GM18505 (cell line): Measurements from ENCODE around the gene TNFAIP8L3.
"Not testable (repeated sequence)": the region's sequence is repeated elsewhere in the genome, so short reads cannot be mapped to it uniquely, and the experiment has no call there.

ENCODE experiments used
- ATAC-seq: cut with Tn5 transposase; IDR thresholded peaks from one replicate; pipeline ENCODE4 v1.9.1; 2021; ENCODE audit not compliant: unreplicated experiment
- POLR2A ChIP-seq: IDR thresholded peaks from 4 replicates; pipeline ENCODE4 v1.6.1; 2011; ENCODE audit warnings: borderline replicate concordance; ENCODE audit not compliant: insufficient read depth, insufficient read length; ENCODE audit errors: extremely low read depth

The TNFAIP8L3 gene

DNA sequence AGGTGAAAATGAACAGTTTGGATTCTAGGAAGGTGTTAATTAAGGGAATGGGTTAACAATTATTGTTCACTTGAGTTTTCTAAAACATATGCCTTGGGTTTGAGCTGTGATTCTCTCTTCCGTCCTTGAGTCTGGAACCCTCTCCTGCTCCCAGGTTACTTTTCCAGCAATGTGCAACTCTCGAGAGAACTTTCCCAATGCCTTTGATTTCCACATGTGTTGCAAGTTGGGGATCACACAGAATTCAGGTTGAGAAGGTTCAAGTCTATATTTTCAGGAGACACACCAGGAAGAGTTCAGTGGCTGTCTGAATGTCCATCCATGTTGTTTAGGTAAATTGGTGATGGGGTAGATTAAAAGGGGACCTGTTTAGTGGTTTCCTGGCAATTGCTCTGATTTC lies 48.7 kb downstream of the TNFAIP8L3 start:
- no peak for ATAC-seq
- TF ChIP-seq POLR2A = no peak

DNA sequence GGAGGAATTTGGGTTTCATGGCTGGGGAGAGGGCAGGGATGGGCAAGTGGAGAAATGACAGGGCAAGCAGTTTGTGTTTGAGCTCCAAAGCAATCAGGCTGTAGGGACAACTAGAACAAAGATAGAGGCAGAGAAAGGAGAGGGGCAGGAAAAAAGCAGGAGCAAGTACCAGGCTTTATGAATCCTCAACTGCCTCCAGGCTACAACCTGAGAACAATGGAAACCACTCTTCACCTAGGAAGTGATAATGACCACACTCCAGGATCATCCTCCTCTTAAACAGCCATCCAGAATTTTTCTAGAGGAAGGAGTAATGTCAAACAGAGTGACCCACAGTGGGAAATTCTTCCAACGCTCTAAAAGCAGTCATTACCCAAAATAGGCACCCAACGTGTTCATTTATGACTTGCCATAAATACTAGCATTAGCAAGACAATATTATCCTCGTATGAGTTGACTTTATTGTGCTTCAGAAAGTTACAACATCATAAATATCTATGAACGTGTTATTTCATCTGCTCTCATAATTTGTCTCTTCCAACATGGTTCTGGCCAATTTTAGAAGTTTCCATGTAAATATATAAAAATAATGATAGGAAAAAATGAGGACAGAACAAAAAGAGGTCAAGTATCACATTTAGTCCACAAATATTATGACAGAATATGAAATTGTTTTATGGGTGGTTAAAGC lies 50.5 kb downstream of the TNFAIP8L3 start:
- no peak for ATAC-seq
- TF ChIP-seq POLR2A = no peak

DNA sequence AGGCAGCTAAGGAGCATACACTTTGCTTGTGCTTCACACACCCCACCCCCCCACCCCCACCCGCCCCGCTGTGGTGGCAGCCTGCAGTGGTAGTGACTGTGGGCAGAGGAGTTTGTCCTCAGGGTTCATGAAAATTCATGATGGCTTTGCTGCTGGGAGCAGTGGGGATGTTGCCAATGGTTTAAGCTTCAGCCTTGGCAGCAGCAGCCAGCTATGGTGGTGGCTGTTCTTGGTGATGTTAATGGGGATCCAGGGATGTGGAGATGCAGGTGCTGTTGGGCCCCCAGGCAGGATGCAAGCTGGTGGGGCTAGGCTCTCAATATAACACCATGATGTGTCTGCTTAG lies 55.8 kb downstream of the TNFAIP8L3 start:
- ATAC-seq = no peak
- no peak for TF ChIP-seq POLR2A

DNA sequence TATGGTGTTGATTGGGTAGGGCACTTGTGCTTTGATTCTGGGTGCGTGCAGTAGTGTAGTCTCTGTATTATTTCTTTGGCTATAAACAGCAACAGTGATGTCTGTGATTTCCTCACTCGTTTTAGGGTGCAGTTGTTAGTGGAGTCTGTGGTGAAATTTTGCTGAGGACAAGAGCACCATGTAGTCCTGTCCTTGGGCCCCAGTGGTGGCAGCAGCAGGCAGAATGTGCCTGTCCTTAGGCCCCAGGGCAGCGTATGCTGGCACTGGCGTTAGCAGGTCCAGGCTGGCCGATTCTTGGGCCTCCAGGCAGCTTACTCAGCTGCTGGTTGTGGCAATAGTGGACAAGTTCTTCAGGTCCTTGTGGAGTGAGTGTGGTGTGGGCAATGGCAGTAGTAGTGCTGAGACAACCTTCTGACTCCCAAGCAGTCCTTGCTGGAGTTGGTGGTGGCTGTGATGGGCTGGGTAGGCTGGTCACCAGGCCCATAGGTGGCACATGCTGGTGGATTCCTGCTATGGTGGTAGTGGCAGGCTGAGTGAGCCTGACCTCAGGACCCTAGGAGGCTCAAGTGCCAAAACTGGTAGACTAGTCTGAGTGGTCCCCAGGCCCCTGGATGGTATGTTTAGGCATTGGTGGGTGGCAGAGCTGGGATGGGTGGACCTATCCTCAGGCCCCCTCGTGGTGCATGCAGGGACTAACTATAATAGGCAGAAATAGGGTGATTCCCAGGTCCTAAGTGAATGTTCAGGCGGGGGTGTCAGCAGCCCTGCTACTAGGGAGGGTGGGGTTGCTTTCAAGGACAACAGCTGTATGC lies 56.3 kb downstream of the TNFAIP8L3 start:
- no peak for TF ChIP-seq POLR2A
- no peak for ATAC-seq

DNA sequence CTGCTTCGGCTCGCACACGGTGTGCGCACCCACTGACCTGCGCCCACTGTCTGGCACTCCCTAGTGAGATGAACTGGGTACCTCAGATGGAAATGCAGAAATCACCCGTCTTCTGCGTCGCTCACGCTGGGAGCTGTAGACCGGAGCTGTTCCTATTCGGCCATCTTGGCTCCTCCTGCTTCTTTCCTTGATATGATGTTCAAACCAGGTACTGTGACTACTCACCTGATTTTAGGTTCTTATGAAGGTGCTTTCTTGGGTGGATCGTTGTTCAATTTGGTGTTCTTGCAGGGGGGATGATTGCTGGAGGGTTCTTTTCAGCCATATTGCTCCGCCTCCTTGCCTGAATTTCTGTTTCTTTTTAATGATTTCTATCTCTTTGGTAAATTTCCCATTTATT lies 57.2 kb downstream of the TNFAIP8L3 start:
- ATAC-seq = not testable (repeated sequence)

DNA sequence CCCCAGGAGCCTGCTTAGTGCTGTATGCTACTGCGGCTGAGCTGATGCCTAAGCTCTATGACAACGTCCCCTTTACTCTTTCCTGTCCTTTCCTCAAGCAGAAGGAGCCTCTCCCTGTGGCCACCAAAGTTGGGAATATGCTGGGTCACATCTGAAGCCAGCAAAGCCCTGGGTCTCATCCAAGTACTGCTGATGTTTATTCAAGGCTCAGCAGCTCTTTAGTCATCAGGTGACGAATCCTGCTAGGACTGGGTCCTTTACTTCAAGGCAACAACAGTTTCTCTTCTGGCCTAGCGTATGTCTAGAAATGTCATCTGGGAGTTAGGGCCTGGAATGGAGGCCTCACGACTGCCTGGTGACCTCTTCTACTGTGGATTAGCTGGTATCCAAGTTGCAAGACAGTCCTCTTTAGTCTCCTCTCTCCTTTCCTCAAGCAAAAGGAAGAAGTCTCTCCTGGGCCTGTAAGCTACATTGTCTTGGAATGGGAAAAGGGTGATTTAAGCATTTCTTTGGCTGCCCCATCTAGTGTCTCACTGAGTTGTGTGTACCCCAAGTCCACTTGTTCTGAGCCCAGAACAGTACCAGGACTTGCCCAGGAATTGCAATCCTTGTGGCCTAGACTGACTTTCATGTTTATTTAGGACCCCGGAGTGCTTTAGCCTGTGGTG lies 63.9 kb downstream of the TNFAIP8L3 start:
- TF ChIP-seq POLR2A = no peak
- no peak for ATAC-seq

DNA sequence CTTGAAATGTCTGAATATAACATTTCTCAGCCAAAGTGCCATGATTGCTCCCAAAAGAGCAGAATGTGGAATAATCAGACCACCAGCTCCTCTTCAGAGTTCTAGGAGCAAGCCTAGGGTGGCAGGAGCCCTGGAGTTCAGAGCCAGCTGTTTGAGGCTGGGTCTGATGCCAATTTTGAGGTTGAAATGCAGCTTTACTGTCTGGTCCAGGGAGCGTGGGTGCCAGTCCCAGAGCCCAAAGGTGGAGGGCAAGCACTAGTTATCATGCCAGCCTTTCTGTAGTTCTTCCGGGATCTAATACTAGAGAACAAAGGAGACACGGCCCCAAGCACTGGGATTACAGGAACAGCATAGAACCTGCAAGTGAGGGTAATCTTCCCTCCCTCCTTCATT lies 69.3 kb downstream of the TNFAIP8L3 start:
- ATAC-seq = no peak
- TF ChIP-seq POLR2A = no peak

DNA sequence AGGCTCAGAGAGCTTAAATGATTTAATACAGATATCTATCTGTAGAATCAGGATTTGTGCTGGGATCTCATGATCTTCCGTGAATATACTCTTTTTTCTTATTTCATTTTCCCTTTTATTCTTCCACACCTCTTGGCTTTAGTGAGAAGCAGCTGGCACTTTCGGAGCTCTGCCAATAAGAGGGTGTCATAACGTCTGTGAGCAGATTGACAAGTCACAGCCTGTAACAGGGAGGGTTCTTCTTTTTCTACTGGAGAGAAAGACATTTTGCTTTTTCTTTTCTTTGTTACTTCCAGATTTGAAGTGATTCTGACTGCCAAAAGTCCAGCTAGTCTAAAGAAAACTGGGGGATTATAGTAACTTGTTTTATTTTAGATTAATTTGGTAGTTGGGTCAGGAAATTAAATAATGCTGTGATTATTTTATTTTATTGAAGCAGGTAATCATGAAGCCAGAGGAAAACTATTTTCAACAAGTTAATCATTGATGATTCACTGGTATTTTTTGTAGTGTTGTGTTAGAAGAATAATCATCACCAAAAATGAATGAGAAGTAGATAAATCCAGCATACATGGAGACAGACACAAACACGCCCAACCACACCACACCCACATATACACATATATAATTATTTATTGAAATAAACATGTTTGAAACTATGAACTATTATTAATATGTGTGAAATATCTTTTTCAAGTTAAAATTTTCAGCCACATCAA lies 69.8 kb downstream of the TNFAIP8L3 start:
- TF ChIP-seq POLR2A = no peak
- no peak for ATAC-seq

DNA sequence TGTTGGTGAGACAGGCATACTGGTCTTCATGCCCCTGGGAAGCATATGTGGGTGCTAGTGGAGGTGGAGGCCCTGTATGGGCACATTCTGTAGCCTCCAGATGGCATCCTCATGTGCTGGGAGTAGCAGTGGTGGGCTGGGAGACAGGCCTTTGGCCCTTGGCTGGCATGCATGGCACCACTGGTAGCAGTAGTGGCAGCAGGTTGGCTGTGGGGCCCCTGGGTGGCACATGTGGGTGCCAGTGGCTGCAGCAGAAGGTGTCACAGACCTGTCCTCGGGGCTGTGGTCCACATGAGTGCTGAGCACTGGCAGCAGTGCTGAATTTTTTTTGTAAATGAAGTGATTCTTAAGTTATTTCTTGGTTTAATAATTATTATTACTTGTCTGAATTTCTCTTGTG lies 71.2 kb downstream of the TNFAIP8L3 start:
- no peak for TF ChIP-seq POLR2A
- ATAC-seq = no peak

DNA sequence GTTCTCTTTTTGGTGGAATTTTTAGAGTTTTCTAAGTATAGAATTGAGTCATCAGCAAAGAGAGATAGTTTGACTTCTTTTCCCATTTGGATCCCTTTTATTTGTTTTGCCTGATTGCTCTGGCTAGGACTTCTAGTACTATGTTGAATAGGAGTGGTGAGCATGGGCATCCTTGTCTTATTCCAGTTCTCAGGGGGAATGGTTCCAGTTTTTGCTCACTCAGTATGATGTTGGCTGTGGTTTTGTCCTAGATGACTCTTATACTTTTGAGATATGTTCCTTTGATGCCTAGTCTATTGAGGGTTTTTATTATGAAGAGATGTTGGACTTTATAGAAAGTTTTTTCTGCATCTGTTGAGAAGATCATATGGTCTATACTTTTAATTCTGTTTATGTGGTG lies 72.5 kb downstream of the TNFAIP8L3 start:
- ATAC-seq = no peak
- no peak for TF ChIP-seq POLR2A

DNA sequence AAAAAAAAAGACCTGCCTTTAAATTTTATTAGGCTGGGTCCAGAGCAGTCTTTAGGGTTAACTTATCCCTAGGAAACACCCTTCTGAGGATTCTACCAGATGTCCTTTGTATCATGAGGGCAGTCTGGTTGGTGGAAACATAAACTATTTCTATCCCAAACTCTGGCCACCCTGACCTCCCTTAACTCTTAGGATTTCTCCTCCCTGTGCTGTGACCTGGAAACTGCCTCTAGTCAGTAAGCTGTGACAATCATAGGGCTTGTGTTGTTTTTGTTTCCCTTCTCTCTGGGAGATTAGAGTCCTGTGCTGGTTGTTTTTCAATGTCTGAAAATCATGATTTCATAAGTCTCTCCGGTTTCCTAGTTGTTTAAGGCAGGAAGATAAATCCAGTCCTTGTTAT lies 78.1 kb downstream of the TNFAIP8L3 start:
- ATAC-seq = no peak
- no peak for TF ChIP-seq POLR2A

DNA sequence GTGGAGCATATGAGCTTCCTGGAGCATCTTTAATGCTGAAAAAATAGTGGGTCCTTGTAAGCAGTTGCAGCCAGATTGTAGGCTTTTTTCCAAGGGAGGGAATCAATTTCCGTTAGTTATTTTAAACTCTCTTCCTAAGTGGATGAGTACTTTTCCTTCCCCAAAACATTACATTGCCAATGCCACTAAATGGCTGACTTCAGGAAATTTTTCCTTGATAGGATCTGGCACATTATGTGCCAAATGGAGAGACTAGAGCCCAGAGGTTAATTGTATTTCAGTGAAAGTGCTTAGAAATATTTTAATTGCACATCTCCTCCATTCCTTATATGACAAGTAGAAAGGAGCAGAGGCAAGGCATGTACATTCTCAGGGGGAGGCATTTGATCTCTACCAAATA lies 83.5 kb downstream of the TNFAIP8L3 start:
- ATAC-seq = no peak
- TF ChIP-seq POLR2A = no peak

DNA sequence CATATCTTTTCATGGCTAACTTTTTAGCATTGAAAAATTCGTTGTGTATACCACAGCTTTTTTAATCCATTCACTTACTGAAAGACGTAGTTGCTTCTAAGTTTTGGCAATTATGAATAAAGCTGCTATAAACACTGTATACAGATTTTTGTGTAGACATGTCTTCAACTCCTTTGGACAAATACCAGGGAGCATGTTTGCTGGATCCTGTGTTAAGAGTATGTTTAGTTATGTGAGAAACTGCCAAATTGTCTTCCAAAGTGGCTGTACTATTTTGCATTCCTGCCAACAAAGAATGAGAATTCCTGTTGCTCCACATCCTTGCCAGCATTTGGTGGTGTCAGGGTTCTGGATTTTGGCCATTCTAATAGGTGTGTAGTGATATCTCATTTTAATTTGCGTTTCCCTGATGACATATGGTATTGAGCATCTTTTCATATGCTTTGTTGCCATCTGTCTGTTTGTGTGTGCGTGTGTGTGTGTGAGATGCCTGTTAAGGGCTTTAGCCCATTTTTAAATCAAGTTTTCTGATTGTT lies 87.5 kb downstream of the TNFAIP8L3 start:
- ATAC-seq = no peak
- no peak for TF ChIP-seq POLR2A
